Muscle of back (tissue), 11 donors: ENCODE measurements around the gene SF3A1. TPM values are rescaled to one million over a fixed set of nuclear protein-coding genes. Genes with fewer than 3 reads are reported as not detected.
A peak's percentile ranks its signal among the peaks of the same experiment; 100 is the strongest.

Experiments
- DNase-seq, 3 donors: peaks; one replicate each; pipeline versions ENCODE4 v3.0.0 to v3.0.0-alpha.2; 2013
- polyA plus RNA-seq, 10 donors: library from polyadenylated mRNA; unstranded; fragments of 120-200 nt; gene quantifications; one replicate each; pipeline ENCODE4 v1.2.1, GENCODE V29; 2013; ENCODE audit not compliant: insufficient read length in 10 of 10

Gene SF3A1
- polyA plus RNA-seq, 10 donors, result 63.8 to 95.9 (median 73.0) TPM

- DNase-seq, result no peak
These were observed 50.6 kb downstream of the SF3A1 start for GRCh38 chr22:30305906-30306626.

- peak in 2 of 3 donors; percentile 73 to 86 for DNase-seq
These were observed 51.2 kb downstream of the SF3A1 start for GRCh38 chr22:30305519-30305905.

- DNase-seq, result no peak
These were observed 52.0 kb downstream of the SF3A1 start for GRCh38 chr22:30304495-30305244.

GRCh38 chr22:30302810-30303138 lies 53.9 kb downstream of the SF3A1 start:
- DNase-seq, result no peak

GRCh38 chr22:30301995-30302809 lies 54.5 kb downstream of the SF3A1 start:
- DNase-seq, result no peak

- DNase-seq, result no peak
These were observed 57.4 kb downstream of the SF3A1 start for GRCh38 chr22:30299322-30299721.

GRCh38 chr22:30297991-30298701 lies 58.5 kb downstream of the SF3A1 start:
- DNase-seq, result no peak

GRCh38 chr22:30297276-30297990 lies 59.3 kb downstream of the SF3A1 start:
- DNase-seq, result no peak

- no peak for DNase-seq
These were observed 59.9 kb downstream of the SF3A1 start for GRCh38 chr22:30296833-30297232.

- DNase-seq, result no peak
These were observed 60.4 kb downstream of the SF3A1 start for GRCh38 chr22:30296324-30296723.

GRCh38 chr22:30295576-30295975 lies 61.1 kb downstream of the SF3A1 start:
- DNase-seq, result no peak

- DNase-seq, result no peak
These were observed 61.9 kb downstream of the SF3A1 start for GRCh38 chr22:30294830-30295229.

GRCh38 chr22:30294066-30294465 lies 62.6 kb downstream of the SF3A1 start:
- DNase-seq, result no peak

GRCh38 chr22:30293026-30293425 lies 63.7 kb downstream of the SF3A1 start:
- DNase-seq, result no peak

- DNase-seq, result no peak
These were observed 64.4 kb downstream of the SF3A1 start for GRCh38 chr22:30292069-30292970.

- DNase-seq, result peak in 1 of 3 donors; percentile 64
These were observed 65.4 kb downstream of the SF3A1 start for GRCh38 chr22:30291058-30291892.

GRCh38 chr22:30290342-30291057 lies 66.2 kb downstream of the SF3A1 start:
- DNase-seq, result peak in 2 of 3 donors; percentile 33 to 81

- no peak for DNase-seq
These were observed 66.7 kb downstream of the SF3A1 start for GRCh38 chr22:30289980-30290313.
